Stimulated activated naive CD8-positive, alpha-beta T cell treated with anti-CD3 and anti-CD28 coated beads, Interleukin-15, Interleukin-2, amounts not matched to agents 100 U/mL and 50 U/mL, for 24 hours (primary cell): ENCODE data around the gene TMPO.
"Not testable (repeated sequence)": the region's sequence is repeated elsewhere in the genome, so short reads cannot be mapped to it uniquely, and the experiment has no call there.

Experiments used
- ATAC-seq: fragments of 150-1000 bp; cut with Tn5 transposase; one replicate; pipeline ENCODE4 v1.10.0; 2021
- DNase-seq: peaks from one replicate; pipeline ENCODE4 v3.0.0; 2021

The TMPO gene

DNA sequence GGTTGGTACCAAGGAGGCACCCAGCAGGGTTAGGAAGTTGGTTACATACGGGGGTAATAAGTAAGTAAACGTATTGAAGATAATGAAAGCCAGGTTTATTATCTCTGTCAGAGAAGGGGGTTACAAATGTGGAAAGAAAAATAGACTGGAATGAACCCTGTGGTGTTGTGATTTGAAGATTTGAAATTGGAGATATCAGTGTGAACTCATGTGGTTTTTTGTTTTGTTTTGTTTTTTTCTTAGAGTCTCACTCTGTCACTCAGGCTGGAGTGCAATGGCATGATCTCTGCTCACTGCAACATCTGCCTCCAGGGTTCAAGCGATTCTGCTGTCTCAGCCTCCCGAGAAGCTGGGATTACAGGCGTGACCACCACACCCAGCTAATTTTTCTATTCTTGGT lies 64.0 kb downstream of the TMPO start:
- ATAC-seq, result no peak
- no peak for DNase-seq

DNA sequence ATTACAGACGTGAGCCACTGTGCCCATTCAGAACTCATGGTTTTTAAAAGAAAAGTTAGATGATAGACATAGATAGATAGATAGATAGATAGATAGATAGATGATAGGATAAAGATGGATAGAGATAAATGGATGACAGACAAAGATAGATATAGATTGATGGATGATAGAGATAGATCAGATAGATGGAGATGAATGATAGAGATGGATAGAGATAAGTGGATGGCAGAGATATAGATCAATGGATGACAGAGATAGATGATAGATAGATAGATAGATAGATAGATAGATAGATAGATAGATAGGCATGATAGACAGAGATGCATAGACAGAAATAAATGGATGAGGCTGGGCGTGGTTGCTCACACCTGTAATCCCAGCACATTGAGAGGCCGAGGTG lies 64.4 kb downstream of the TMPO start:
- DNase-seq (no peak), ATAC-seq (no peak)

DNA sequence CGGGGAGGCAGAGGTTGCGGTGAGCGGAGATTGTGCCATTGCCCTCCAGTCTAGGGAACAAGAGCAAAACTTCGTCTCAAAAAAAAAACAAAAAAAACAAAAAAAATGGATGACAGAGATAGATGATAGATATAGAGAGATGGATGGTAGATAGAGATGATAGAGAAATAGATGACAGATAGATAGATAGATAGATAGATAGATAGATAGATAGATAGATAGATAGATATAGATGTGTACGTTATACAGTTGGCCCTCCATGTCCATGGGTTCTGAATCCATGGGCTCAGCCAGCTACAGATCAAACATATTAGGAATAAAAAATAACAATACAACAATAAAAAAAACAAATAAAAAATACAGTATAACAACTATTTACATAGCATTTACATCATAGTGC lies 65.3 kb downstream of the TMPO start:
- ATAC-seq (no peak), DNase-seq (no peak)

DNA sequence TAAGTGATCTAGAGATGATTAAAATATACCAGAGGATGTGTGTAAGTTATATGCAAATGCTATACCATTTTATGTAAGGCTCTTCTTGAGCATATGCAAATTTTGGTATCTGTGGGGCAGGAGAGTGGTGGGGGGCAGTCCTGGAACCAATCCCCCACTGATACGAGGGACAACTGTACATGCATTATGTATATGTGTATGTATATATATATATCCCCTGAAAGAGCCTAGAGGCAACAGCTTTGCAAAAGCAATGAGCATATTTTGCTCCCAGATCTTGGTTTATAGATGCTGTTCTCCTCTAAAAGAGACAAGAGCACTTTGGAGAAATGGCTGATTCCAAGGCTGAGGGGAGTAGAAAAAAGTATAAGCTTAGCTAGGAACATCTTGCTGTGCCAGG lies 65.7 kb downstream of the TMPO start:
- ATAC-seq (no peak), DNase-seq (no peak)

DNA sequence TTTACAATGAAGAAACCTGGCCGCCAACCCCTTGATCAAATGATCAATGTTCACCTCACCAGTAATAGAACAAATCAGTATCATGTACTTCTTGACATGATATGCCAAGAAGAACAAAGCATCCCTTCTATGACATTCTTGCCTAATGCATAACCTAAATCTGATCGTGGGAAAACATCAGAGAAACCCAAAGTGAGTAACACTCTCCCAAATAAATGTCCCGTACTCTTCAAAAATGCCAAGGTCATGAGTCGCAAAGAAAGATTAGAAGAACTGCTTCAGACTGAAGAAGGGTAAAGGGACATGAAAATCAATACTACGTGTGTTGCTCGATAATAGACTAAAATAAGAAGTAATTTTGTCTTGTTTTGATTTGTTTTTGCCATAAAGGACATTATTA lies 66.7 kb downstream of the TMPO start:
- ATAC-seq, result no peak

DNA sequence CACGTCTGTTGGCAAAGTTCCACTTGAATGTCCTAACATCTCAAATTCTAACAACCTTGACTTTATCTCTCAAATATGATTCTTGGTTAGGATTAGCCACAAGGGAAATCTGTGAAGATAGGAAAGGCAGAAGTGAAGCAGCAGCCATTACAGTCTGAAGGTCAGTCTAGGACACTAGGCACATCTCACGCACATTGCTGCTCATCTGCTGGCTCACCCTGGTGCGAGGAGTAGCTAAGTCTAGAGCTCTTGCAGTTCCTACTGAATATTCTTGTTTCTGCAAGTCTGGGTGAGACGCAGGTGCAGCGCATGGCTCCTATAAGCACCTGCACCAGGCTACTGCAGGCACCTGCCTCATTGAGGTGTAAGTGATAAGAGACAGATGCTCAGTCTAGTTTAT lies 71.7 kb downstream of the TMPO start:
- DNase-seq (no peak), ATAC-seq (no peak)

More for the DNA sequence above, 66.7 kb downstream of the TMPO start:
- DNase-seq, result no peak

DNA sequence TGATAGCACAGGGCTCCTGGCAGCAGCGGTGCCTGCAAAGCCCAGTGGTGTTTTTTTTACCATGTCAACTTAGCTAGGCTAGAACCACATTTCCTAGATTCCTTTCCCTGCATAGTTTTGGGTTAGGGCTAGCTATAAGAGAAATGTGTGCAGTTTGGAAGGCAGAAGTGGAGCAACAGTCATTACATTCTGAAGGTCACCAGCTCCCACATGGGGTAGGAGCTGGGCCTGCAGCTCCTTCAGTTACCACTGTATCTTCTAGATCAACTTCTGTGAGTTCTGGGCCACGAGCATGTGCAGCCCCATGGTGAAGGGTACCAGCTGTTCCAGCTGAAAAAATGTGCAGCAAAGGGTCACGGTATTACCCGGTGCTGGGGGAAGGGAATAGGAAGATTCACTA lies 75.8 kb downstream of the TMPO start:
- no peak for ATAC-seq
- DNase-seq, result no peak

DNA sequence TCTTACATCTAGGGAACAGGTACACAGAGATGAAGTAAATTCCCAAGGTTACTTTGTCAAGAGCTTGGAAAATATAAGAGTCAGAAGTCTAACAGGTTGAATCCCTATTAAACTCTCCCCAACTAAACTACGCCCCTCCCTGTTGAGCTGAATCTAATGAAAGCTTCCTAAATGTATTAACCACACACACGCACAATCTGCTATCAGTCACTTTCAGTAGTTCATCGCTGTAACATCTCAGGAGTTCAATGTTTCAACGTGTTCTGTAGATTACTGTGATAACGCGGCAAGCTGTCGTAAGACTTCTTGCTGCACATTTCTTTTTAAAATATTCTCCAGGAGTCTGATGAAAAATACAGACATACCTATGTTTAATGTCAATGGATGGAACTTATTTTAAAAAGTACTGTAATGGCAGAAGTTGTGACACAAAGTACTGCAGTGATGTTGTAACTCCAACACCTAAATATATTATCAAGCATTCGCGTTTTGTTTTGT lies 77.5 kb downstream of the TMPO start:
- ATAC-seq, result no peak

DNA sequence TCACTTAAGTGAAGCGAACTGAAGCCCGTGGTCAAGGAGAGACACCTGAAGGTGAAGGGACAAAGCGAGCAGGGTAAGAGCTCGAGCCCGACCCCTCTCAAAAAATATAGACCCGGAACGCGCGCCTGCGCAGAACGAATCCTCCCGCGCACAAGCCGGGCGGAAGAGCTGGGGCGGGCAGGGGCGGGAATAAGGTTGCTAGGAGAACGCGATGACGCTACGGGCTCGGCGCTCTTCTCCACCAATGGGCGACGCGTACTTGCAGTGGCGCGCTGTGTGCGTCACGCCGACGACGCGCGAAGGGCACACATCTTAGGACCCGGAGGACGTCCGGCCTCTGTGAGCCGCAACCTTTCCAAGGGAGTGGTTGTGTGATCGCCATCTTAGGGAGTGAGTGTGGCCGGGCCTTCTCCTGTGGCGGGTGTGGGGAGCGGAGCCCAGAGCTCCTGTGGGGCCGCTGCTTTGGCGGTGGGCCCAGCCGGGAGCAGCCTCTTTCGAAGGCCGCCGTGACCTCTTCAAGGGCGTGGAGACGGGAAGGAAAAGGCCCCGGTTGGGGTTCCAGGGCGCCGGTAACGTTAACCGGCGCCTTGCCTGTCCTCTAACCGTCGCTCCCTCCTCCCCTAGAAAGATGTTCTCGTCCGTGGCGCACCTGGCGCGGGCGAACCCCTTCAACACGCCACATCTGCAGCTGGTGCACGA lies 78.1 kb downstream of the TMPO start, which contains the start of gene SLC25A3:
Gene SLC25A3, plus strand, starts transcription at position 336 of the 699 bp plus-strand sequence. Its CDS starts 293 bp downstream, at position 629.
- ATAC-seq (peak; percentile 99), DNase-seq (peak; percentile 94)

More for the DNA sequence above, 77.5 kb downstream of the TMPO start:
- no peak for DNase-seq

DNA sequence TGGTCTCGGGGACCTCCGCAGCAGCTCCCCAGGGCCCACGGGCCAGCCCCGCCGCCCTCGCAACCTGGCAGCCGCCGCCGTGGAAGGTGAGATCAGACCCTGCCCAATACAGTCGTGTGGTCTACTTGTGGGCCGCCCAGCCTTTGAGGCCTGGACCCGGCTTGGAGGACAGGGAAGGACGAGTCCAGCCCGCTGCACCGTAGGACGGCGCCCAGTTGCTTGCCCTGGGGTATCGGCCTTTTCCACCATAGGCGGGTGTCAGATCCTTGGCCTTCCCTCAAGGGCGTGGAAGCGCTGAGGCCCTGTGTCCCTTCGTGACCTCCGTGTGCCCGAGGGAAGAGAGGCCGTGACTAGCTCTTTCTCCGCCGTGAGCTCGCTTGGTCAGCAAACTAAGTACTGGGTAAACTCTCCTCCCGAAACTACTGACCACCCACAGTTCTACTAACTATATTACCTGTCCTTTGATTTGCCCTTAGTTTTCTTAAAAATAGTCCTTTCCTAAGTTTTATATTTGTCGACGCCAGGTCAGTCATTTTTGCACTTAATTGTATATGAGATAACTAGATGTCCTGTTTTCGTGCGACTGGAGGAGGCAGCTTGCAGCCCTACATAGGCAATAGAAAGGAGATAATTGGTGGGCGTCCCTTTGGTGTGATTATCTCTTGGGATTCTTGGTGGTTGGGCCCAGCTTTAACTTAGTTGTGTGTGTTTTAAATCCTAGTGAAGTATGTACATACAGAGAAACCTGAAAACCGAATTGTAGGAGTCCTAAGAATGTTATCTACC lies 78.9 kb downstream of the TMPO start:
- DNase-seq, result peak; percentile 38

DNA sequence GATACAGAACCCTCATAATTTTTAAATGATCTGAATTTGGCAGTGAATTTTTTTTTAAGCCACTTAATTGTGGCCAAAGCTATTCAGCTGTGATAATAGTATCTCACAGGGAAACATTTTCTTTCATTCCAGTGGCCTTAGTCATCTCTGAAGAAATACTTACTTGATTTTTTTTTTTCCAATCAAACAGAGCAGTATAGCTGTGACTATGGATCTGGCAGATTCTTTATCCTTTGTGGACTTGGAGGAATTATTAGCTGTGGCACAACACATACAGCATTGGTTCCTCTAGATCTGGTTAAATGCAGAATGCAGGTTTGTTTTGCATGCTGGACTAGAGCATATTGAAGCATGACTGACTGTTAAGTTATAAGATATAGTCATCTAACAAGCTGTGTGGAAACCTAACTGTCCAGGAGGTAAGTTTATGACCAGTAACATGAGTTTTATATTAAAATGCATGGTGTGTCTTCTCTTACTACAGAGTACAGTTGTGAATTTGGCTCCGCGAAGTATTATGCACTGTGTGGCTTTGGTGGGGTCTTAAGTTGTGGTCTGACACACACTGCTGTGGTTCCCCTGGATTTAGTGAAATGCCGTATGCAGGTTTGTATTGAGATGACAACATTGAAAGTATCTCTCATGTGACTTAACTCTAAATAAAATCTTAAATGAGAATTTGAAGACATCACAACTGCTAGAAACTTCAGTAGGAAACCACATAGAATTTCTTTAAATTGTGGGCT lies 80.0 kb downstream of the TMPO start:
- DNase-seq (peak; percentile 33), ATAC-seq (no peak)

More for the DNA sequence above, 78.9 kb downstream of the TMPO start:
- ATAC-seq, result peak; percentile 2

DNA sequence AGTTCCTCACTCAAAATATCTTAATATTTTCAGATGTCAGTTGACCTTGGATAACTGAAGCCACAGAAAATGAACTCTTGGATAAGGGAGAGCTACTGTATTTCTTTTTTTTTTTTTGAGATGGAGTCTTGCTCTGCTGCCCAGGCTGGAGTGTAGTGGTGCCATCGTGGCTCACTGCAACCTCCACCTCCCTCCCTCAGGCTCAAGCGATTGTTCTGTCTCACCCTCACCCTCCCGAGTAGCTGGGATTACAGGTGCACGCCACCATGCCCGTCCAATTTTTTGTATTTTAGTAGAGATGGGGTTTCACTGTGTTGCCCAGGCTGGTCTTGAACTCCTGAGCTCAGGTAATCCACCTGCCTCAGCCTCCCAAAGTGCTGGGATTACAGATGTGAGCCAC lies 81.9 kb downstream of the TMPO start:
- not testable (repeated sequence) for ATAC-seq, DNase-seq
